H9 (cell line): Measurements from ENCODE around the gene ROCK2. TPM values are rescaled to one million over a fixed set of nuclear protein-coding genes. Genes with fewer than 3 reads are reported as not detected.

Source experiments
- DNase-seq: peaks from one replicate; pipeline ENCODE4 v3.0.0-alpha.2; 2017
- H2AFZ ChIP-seq: one replicate; pipeline ENCODE4 v1.6.1; 2013; ENCODE audit warnings: mild to moderate bottlenecking, low read length, control low read depth, moderate library complexity
- H2AK5ac ChIP-seq: 2 replicates; pipeline ENCODE4 v1.6.1; 2013; ENCODE audit warnings: low read length, control low read depth, mixed read lengths; ENCODE audit not compliant: insufficient read length
- H2BK120ac ChIP-seq: one replicate; pipeline ENCODE4 v1.6.1; 2013; ENCODE audit warnings: low read depth, mild to moderate bottlenecking, low read length, control low read depth, inconsistent platforms; ENCODE audit not compliant: poor library complexity, severe bottlenecking
- H2BK12ac ChIP-seq: 2 replicates; pipeline ENCODE4 v1.6.1; 2013; ENCODE audit warnings: low read length, control low read depth, mixed read lengths, low read depth; ENCODE audit not compliant: insufficient read length
- H2BK15ac ChIP-seq: 2 replicates; pipeline ENCODE4 v1.6.1; 2013; ENCODE audit warnings: low read depth, low read length, control low read depth
- H2BK20ac ChIP-seq: one replicate; pipeline ENCODE4 v1.6.1; 2013; ENCODE audit warnings: low read depth, mild to moderate bottlenecking, low read length, control low read depth, inconsistent platforms; ENCODE audit not compliant: poor library complexity, severe bottlenecking
- H2BK5ac ChIP-seq: 2 replicates; pipeline ENCODE4 v1.6.1; 2013; ENCODE audit warnings: low read length, control low read depth, mixed read lengths; ENCODE audit not compliant: insufficient read length
- H3K14ac ChIP-seq: 2 replicates; pipeline ENCODE4 v1.6.1; 2013; ENCODE audit warnings: low read length, control low read depth; ENCODE audit not compliant: insufficient read depth
- H3K18ac ChIP-seq: 2 replicates; pipeline ENCODE4 v1.6.1; 2013; ENCODE audit warnings: low read depth, mild to moderate bottlenecking, mixed read lengths, low read length, control low read depth; ENCODE audit not compliant: insufficient read length
- H3K23ac ChIP-seq: 2 replicates; pipeline ENCODE4 v1.6.1; 2013; ENCODE audit warnings: low read length, control low read depth, mixed read lengths, low read depth; ENCODE audit not compliant: insufficient read length
- H3K23me2 ChIP-seq: 2 replicates; pipeline ENCODE4 v1.6.1; 2013; ENCODE audit warnings: low read depth, mild to moderate bottlenecking, mixed read lengths, low read length, control low read depth; ENCODE audit not compliant: insufficient read length, poor library complexity, severe bottlenecking
- H3K27ac ChIP-seq: 2 replicates; pipeline ENCODE4 v1.5.1; 2013; ENCODE audit warnings: low read length, control low read depth, mixed read lengths, low read depth; ENCODE audit not compliant: insufficient read length
- H3K27me3 ChIP-seq: 2 replicates; pipeline ENCODE4 v1.6.1; 2013; ENCODE audit warnings: low read length, control low read depth, inconsistent platforms; ENCODE audit not compliant: insufficient read depth
- H3K4ac ChIP-seq: 2 replicates; pipeline ENCODE4 v1.6.1; 2013; ENCODE audit warnings: low read depth, mild to moderate bottlenecking, control low read depth, inconsistent platforms, low read length, moderate library complexity
- H3K4me1 ChIP-seq: 2 replicates; pipeline ENCODE4 v1.6.1; 2013; ENCODE audit warnings: low read length, control low read depth, inconsistent platforms; ENCODE audit not compliant: insufficient read depth
- H3K4me2 ChIP-seq: 2 replicates; pipeline ENCODE4 v1.6.1; 2013; ENCODE audit warnings: low read length, control low read depth, mixed read lengths; ENCODE audit not compliant: insufficient read length, insufficient read depth
- H3K56ac ChIP-seq: 2 replicates; pipeline ENCODE4 v1.6.1; 2013; ENCODE audit warnings: low read depth, mild to moderate bottlenecking, mixed read lengths, low read length, control low read depth; ENCODE audit not compliant: insufficient read length
- H3K79me1 ChIP-seq: 2 replicates; pipeline ENCODE4 v1.6.1; 2013; ENCODE audit warnings: low read depth, mild to moderate bottlenecking, moderate library complexity, low read length, control low read depth, inconsistent platforms; ENCODE audit not compliant: insufficient read depth, poor library complexity, severe bottlenecking
- H3K79me2 ChIP-seq: 2 replicates; pipeline ENCODE4 v1.6.1; 2013; ENCODE audit warnings: low read length, control low read depth, inconsistent platforms; ENCODE audit not compliant: insufficient read depth
- H3K9ac ChIP-seq: 2 replicates; pipeline ENCODE4 v1.6.1; 2013; ENCODE audit warnings: low read length, control low read depth, mixed read lengths; ENCODE audit not compliant: insufficient read length; ENCODE audit errors: extremely low read depth
- H3K9me3 ChIP-seq: one replicate; pipeline ENCODE4 v1.6.1; 2013; ENCODE audit warnings: low read depth, low read length, inconsistent platforms; ENCODE audit not compliant: control insufficient read depth
- H3T11ph ChIP-seq: one replicate; pipeline ENCODE4 v1.6.1; 2013; ENCODE audit warnings: mild to moderate bottlenecking, low read length, control low read depth, inconsistent platforms
- H4K20me1 ChIP-seq: one replicate; pipeline ENCODE4 v1.6.1; 2013; ENCODE audit not compliant: control insufficient read depth, insufficient read length, insufficient read depth
- H4K5ac ChIP-seq: 2 replicates; pipeline ENCODE4 v1.6.1; 2013; ENCODE audit warnings: low read depth, mild to moderate bottlenecking, mixed read lengths, low read length, control low read depth; ENCODE audit not compliant: insufficient read length
- H4K8ac ChIP-seq: replicated peaks from 2 replicates; pipeline ENCODE4 v1.6.1; 2013; ENCODE audit warnings: low read length, control low read depth, mixed read lengths, low read depth; ENCODE audit not compliant: insufficient read length
- H4K91ac ChIP-seq: 2 replicates; pipeline ENCODE4 v1.6.1; 2013; ENCODE audit warnings: low read depth, mild to moderate bottlenecking, moderate library complexity, mixed read lengths, low read length, control low read depth; ENCODE audit not compliant: insufficient read length
- H3K27ac Mint-ChIP-seq, 3 experiments: 2 replicates in 2 of 3; 3 replicates in 1 of 3; pipeline ENCODE4 v1.8.0; 2020 to 2021; ENCODE audit warnings: mixed read lengths in 3 of 3, mild to moderate bottlenecking in 1 of 3, moderate library complexity in 1 of 3
- H3K27me3 Mint-ChIP-seq: 2 replicates; pipeline ENCODE4 v1.8.0; 2021; ENCODE audit warnings: low read depth, mild to moderate bottlenecking, moderate library complexity, mixed read lengths
- H3K36me3 Mint-ChIP-seq, 3 experiments: 2 replicates in 2 of 3; 3 replicates in 1 of 3; pipeline ENCODE4 v1.8.0; 2020 to 2021; ENCODE audit warnings: low read depth in 3 of 3, mixed read lengths in 3 of 3; ENCODE audit not compliant: insufficient read depth in 1 of 3
- H3K4me1 Mint-ChIP-seq, 2 experiments: 2 replicates each; pipeline ENCODE4 v1.8.0; 2020; ENCODE audit warnings: mixed read lengths in 2 of 2
- H3K4me3 Mint-ChIP-seq, 2 experiments: 2 replicates in 1 of 2; 3 replicates in 1 of 2; pipeline ENCODE4 v1.8.0; 2020 to 2021; ENCODE audit warnings: mild to moderate bottlenecking in 2 of 2, mixed read lengths in 2 of 2, moderate library complexity in 1 of 2
- H3K9me3 Mint-ChIP-seq, 2 experiments: 2 replicates in 1 of 2; 3 replicates in 1 of 2; pipeline ENCODE4 v1.8.0; 2020; ENCODE audit warnings: mild to moderate bottlenecking in 2 of 2, mixed read lengths in 2 of 2, moderate library complexity in 1 of 2
- WGBS: extraction: QIAGEN DNeasy Blood & Tissue Kit; methylation state at CpG from one replicate; pipeline ENCODE4 v1.1.7; 2013; ENCODE audit warnings: missing lambda C conversion rate, low lambda C conversion rate, mixed read lengths; ENCODE audit not compliant: insufficient read length; ENCODE audit errors: extremely low coverage; 5-methylcytosine and 5-hydroxymethylcytosine counted together
- total RNA-seq: library from RNA; stranded (reverse); gene quantifications from 2 replicates; pipeline ENCODE4 v1.2.1, GENCODE V29; 2021
- TF ChIP-seq, protein P1 (sequence below): fragments of 200-600 bp; sonication (generic); conservative IDR thresholded peaks from 3 replicates; pipeline ENCODE4 v1.8.0; 2021; ENCODE audit warnings: antibody characterized with exemption, mild to moderate bottlenecking

Gene ROCK2
- total RNA-seq, 1 experiment from 2014 or later: 33.2 TPM

DNA sequence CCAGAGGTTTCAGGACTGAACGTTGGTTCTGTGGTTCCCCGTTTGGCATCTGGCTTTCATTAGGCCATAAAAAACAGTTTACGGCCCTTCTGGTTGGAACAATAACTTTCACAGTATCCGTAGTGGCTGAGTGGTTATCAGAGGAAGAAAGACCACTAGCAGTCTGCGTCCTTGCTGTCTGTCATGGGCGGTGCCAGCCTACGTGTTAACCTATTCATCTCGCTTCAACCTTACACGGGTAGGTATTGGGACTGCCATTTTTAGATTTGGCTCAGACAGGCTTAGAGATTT lies 42.6 kb upstream of the ROCK2 start:
- Mint-ChIP-seq H3K36me3 (no peaks in the 10 kb centered on the region), H3K27me3 (peaks cover 1% of the 10 kb centered on the region; the same call in 1 of the 2 replicates), H3K9me3 (no peaks in the 10 kb centered on the region), H3K4me3 (no peak overlapping the region), H3K27ac (no peak overlapping the region), H3K4me1 (peaks cover 29 to 38% of the 10 kb centered on the region in 2 experiments)
- no peaks in the 10 kb centered on the region for H3K79me1 ChIP-seq
- no peak overlapping the region for H3K27ac ChIP-seq
- no peak for DNase-seq
- peaks cover 2% of the 10 kb centered on the region; the same call in 1 of the 2 replicates for H3K4me1 ChIP-seq
- no peak overlapping the region for H2BK120ac ChIP-seq
- no peak overlapping the region for H2BK15ac ChIP-seq
- H2BK20ac ChIP-seq: no peak overlapping the region
- no peak overlapping the region for H2AK5ac ChIP-seq
- no peak overlapping the region for H3K56ac ChIP-seq
- no peak overlapping the region for H2AFZ ChIP-seq
- H3K4me2 ChIP-seq: no peak overlapping the region
- H4K5ac ChIP-seq: no peak overlapping the region
- no peak overlapping the region for H3K4ac ChIP-seq
- no peak overlapping the region for H4K8ac ChIP-seq
- no CpG with 5 or more reads among the region's 9 CpGs for WGBS
- no peaks in the 10 kb centered on the region for H3K27me3 ChIP-seq
- no peaks in the 10 kb centered on the region for H4K20me1 ChIP-seq
- no peak overlapping the region for H3K14ac ChIP-seq
- no peaks in the 10 kb centered on the region for H3K23me2 ChIP-seq
- H4K91ac ChIP-seq: no peak overlapping the region
- H3K23ac ChIP-seq: no peak overlapping the region
- H2BK12ac ChIP-seq: no peak overlapping the region
- no peak overlapping the region for H2BK5ac ChIP-seq
- H3K9ac ChIP-seq: no peak overlapping the region
- no peak overlapping the region for H3T11ph ChIP-seq
- no peaks in the 10 kb centered on the region for H3K79me2 ChIP-seq
- H3K18ac ChIP-seq: no peak overlapping the region
- no peaks in the 10 kb centered on the region for H3K9me3 ChIP-seq
- TF ChIP-seq, protein P1, sequence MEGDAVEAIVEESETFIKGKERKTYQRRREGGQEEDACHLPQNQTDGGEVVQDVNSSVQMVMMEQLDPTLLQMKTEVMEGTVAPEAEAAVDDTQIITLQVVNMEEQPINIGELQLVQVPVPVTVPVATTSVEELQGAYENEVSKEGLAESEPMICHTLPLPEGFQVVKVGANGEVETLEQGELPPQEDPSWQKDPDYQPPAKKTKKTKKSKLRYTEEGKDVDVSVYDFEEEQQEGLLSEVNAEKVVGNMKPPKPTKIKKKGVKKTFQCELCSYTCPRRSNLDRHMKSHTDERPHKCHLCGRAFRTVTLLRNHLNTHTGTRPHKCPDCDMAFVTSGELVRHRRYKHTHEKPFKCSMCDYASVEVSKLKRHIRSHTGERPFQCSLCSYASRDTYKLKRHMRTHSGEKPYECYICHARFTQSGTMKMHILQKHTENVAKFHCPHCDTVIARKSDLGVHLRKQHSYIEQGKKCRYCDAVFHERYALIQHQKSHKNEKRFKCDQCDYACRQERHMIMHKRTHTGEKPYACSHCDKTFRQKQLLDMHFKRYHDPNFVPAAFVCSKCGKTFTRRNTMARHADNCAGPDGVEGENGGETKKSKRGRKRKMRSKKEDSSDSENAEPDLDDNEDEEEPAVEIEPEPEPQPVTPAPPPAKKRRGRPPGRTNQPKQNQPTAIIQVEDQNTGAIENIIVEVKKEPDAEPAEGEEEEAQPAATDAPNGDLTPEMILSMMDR: no peak
